NB4 (cell line): ENCODE measurements around the gene HFE.
"Not testable (repeated sequence)": the region's sequence is repeated elsewhere in the genome, so short reads cannot be mapped to it uniquely, and the experiment has no call there.

ENCODE experiments used
- CTCF ChIP-seq: IDR thresholded peaks from one replicate; pipeline ENCODE4 v1.5.1; 2012; ENCODE audit warnings: low read depth, low read length
- MAX ChIP-seq: IDR thresholded peaks from 2 replicates; pipeline ENCODE4 v1.6.1; 2011; ENCODE audit warnings: low read depth, low read length
- POLR2A ChIP-seq: IDR thresholded peaks from 2 replicates; pipeline ENCODE4 v1.6.1; 2011; ENCODE audit warnings: mild to moderate bottlenecking; ENCODE audit not compliant: insufficient read length; ENCODE audit errors: extremely low read depth

- not testable (repeated sequence) for TF ChIP-seq POLR2A, CTCF, MAX
Observed at GRCh38 chr6:26081096-26081495, 6.1 kb upstream of the HFE start.
